PC-3 (cell line): Measurements from ENCODE around the gene TMEM62. TPM values are rescaled to one million over a fixed set of nuclear protein-coding genes. Genes with fewer than 3 reads are reported as not detected.

Experiments used
- ATAC-seq: fragments of 200-7000 bp; cut with Tn5 transposase; 2 replicates; pipeline ENCODE4 v1.9.1; 2020; ENCODE audit warnings: mild to moderate bottlenecking, moderate library complexity
- BruUV-seq: library from RNA; stranded (reverse); fragments of 400-500 nt; replicated peaks from 2 replicates; lab custom pipeline; 2021; lab: Mats Ljungman, UMichigan
- CTCF ChIA-PET: fragments of 300-600 bp; sonication (Branson Sonifier 250); formaldehyde crosslinking; loops from one replicate; lab custom pipeline; 2022; ENCODE audit warnings: antibody characterized with exemption; lab: Charles Lee
- POLR2A ChIA-PET: fragments of 300-600 bp; sonication (Branson Sonifier 250); formaldehyde crosslinking; loops from one replicate; lab custom pipeline; 2022; ENCODE audit warnings: antibody characterized with exemption; ENCODE audit not compliant: unreplicated experiment; lab: Charles Lee
- DNase-seq: peaks from one replicate; pipeline ENCODE4 v3.0.0-alpha.2; 2015
- H2AFZ ChIP-seq: fragments of 300-600 bp; sonication (generic); 2 replicates; pipeline ENCODE4 v1.6.0; 2016; ENCODE audit warnings: antibody characterized with exemption, low read length
- H3F3A ChIP-seq: fragments of 300-600 bp; sonication (generic); one replicate; pipeline ENCODE4 v1.6.0; 2017; ENCODE audit warnings: antibody characterized with exemption, low read length, control low read depth, mild to moderate bottlenecking; ENCODE audit not compliant: unreplicated experiment
- H3K27ac ChIP-seq: fragments of 300-600 bp; sonication (generic); 2 replicates; pipeline ENCODE4 v1.5.1; 2016; ENCODE audit warnings: mild to moderate bottlenecking, low read length
- H3K27me3 ChIP-seq: fragments of 300-600 bp; sonication (generic); 2 replicates; pipeline ENCODE4 v1.6.1; 2016; ENCODE audit warnings: low read length, mixed read lengths
- H3K36me3 ChIP-seq: fragments of 300-600 bp; sonication (generic); 2 replicates; pipeline ENCODE4 v1.6.1; 2016; ENCODE audit warnings: low read depth, mixed run types, low read length, mixed read lengths
- H3K4me1 ChIP-seq: fragments of 300-600 bp; sonication (generic); 2 replicates; pipeline ENCODE4 v1.5.1; 2016; ENCODE audit warnings: low read length; ENCODE audit not compliant: insufficient read depth
- H3K4me2 ChIP-seq: fragments of 300-600 bp; sonication (generic); 2 replicates; pipeline ENCODE4 v1.6.0; 2016; ENCODE audit warnings: low read length
- H3K4me3 ChIP-seq: fragments of 300-600 bp; sonication (generic); 2 replicates; pipeline ENCODE4 v1.5.1; 2016; ENCODE audit warnings: mild to moderate bottlenecking, low read length, mixed read lengths
- H3K79me2 ChIP-seq: fragments of 300-600 bp; sonication (generic); 2 replicates; pipeline ENCODE4 v1.6.1; 2017; ENCODE audit warnings: low read length, mixed read lengths
- H3K9ac ChIP-seq: fragments of 300-600 bp; sonication (generic); 2 replicates; pipeline ENCODE4 v1.6.0; 2016; ENCODE audit warnings: mild to moderate bottlenecking, low read length
- H3K9me2 ChIP-seq: fragments of 300-600 bp; sonication (generic); replicated peaks from 2 replicates; pipeline ENCODE4 v1.6.1; 2016; ENCODE audit warnings: mixed run types, low read length, mixed read lengths
- H3K9me3 ChIP-seq: fragments of 300-600 bp; sonication (generic); 2 replicates; pipeline ENCODE4 v1.6.1; 2016; ENCODE audit warnings: low read length, mixed read lengths
- H4K20me1 ChIP-seq: fragments of 300-600 bp; sonication (generic); 2 replicates; pipeline ENCODE4 v1.6.1; 2016; ENCODE audit warnings: low read length, mixed read lengths
- EZH2 ChIP-seq: fragments of 300-600 bp; sonication (generic); IDR thresholded peaks from one replicate; pipeline ENCODE4 v1.6.1; 2017; ENCODE audit warnings: antibody characterized with exemption, mild to moderate bottlenecking, low read length; ENCODE audit not compliant: unreplicated experiment
- EZH2phosphoT487 ChIP-seq: fragments of 300-600 bp; sonication (generic); IDR thresholded peaks from 2 replicates; pipeline ENCODE4 v1.6.1; 2018; ENCODE audit warnings: mild to moderate bottlenecking, antibody characterized with exemption, low read length, borderline replicate concordance
- intact Hi-C: fragments of 100-400 bp; cut with micrococcal nuclease; formaldehyde crosslinking; loops from 2 replicates; pipeline ENCODE4 v1.9.0; 2023
- total RNA-seq: library from RNA; depleted of rRNA; stranded (reverse); fragments of >200 nt; gene quantifications from 2 replicates; pipeline ENCODE4 v1.2.3, GENCODE V29; 2014
- TF ChIP-seq, protein P1 (sequence below): fragments of 300-600 bp; sonication (generic); conservative IDR thresholded peaks from 2 replicates; pipeline ENCODE4 v1.5.1; 2017; ENCODE audit warnings: antibody characterized with exemption, low read depth, mild to moderate bottlenecking, low read length

TMEM62 gene
- total RNA-seq, 1 experiment from 2014 or later, result 19.6 TPM

DNA sequence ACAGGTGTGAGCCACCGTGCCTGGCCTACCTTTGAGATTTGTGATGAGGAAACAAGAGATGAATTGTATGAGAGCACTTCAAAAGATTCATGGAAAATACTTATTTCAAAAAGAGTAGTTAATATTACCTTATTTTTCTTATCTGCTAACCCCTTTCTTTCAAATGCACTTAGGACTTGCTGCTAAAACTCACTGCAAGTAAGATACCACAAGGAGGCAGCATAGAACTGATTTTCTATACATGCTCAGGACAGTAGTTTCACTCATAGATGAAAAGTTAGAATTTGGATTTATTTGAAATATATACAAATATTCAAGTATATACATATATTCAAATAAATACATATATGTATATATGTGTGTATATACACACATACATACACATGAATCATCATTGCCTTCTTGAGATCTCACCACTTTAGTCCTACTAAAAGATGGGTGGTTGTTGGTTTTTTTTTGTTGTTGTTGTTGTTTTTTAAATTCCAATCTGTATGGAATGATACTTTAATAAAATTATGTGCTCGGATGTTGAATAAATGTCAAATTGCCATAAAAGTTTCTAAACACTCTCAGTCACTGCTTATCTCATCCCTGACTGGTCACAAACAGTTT lies 54.3 kb downstream of the TMEM62 start:
- peak; percentile 76 for DNase-seq
- peaks cover 6% of the 10 kb centered on the region; the same call in 1 of the 2 replicates for H3K79me2 ChIP-seq
- no peak overlapping the region for H3K9ac ChIP-seq
- H2AFZ ChIP-seq, result no peak overlapping the region
- intact Hi-C loops, result loop anchor here (1.0 to 10.0 kb wide), 5 partner anchors 17 to 483 kb away; partner anchors contain the start of gene UBR1
- no peak overlapping the region; the same call in 1 of the 2 replicates for H3K4me2 ChIP-seq
- H3K4me3 ChIP-seq, result no peak overlapping the region
- ATAC-seq, result no peak
- peaks cover 24% of the 10 kb centered on the region for H3K4me1 ChIP-seq
- ChIA-PET CTCF (no interaction called here), POLR2A (no interaction called here)
- no peaks in the 10 kb centered on the region for H3F3A ChIP-seq
- BruUV-seq, result no TSS peak
- no peaks in the 10 kb centered on the region for H4K20me1 ChIP-seq
- peaks cover 11% of the 10 kb centered on the region; the same call in 1 of the 2 replicates for H3K36me3 ChIP-seq
- no peaks in the 10 kb centered on the region for H3K9me3 ChIP-seq
- H3K27ac ChIP-seq, result no peak overlapping the region
- no peaks in the 10 kb centered on the region for H3K9me2 ChIP-seq
- H3K27me3 ChIP-seq, result no peaks in the 10 kb centered on the region
- TF ChIP-seq EZH2phosphoT487, result no peak
- TF ChIP-seq, protein P1, sequence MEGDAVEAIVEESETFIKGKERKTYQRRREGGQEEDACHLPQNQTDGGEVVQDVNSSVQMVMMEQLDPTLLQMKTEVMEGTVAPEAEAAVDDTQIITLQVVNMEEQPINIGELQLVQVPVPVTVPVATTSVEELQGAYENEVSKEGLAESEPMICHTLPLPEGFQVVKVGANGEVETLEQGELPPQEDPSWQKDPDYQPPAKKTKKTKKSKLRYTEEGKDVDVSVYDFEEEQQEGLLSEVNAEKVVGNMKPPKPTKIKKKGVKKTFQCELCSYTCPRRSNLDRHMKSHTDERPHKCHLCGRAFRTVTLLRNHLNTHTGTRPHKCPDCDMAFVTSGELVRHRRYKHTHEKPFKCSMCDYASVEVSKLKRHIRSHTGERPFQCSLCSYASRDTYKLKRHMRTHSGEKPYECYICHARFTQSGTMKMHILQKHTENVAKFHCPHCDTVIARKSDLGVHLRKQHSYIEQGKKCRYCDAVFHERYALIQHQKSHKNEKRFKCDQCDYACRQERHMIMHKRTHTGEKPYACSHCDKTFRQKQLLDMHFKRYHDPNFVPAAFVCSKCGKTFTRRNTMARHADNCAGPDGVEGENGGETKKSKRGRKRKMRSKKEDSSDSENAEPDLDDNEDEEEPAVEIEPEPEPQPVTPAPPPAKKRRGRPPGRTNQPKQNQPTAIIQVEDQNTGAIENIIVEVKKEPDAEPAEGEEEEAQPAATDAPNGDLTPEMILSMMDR, result peak; percentile 69

DNA sequence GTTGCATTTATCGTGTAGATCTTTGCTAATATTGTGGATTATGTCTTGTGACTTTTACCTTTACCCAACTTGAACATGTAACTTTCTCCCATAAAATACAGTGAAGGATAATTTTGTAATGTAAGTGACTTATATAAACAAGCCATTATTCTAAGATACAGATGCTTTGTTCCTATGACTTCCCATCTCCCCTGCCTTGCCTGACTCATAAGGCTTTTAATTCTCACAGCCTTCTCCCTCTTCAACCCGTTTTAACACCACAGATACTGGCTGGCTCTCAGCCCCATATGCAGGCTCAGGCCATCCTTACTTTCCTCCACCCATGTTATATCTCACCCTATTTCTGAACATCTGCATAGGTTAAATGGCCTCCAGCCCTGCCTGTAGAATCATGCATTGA lies 55.9 kb downstream of the TMEM62 start:
- no peak overlapping the region for H2AFZ ChIP-seq
- no peak overlapping the region for H3K9ac ChIP-seq
- H3F3A ChIP-seq, result no peaks in the 10 kb centered on the region
- H3K9me2 ChIP-seq, result no peaks in the 10 kb centered on the region
- ChIA-PET CTCF (no interaction called here), POLR2A (no interaction called here)
- no peaks in the 10 kb centered on the region for H3K27me3 ChIP-seq
- DNase-seq, result no peak
- no peak overlapping the region for H3K4me3 ChIP-seq
- no TSS peak for BruUV-seq
- no peak for TF ChIP-seq EZH2phosphoT487
- TF ChIP-seq, protein P1, result no peak
- no peak for TF ChIP-seq EZH2
- no peak overlapping the region for H3K4me2 ChIP-seq
- H3K36me3 ChIP-seq, result peaks cover 20% of the 10 kb centered on the region; the same call in 1 of the 2 replicates
- no peaks in the 10 kb centered on the region for H3K9me3 ChIP-seq
- no peaks in the 10 kb centered on the region for H4K20me1 ChIP-seq
- H3K4me1 ChIP-seq, result peaks cover 13% of the 10 kb centered on the region; the same call in 1 of the 2 replicates
- ATAC-seq, result no peak
- intact Hi-C loops, result loop anchor here (10.0 kb wide), 2 partner anchors 84 to 484 kb away; partner anchors contain the start of gene UBR1
- peaks cover 6% of the 10 kb centered on the region; the same call in 1 of the 2 replicates for H3K79me2 ChIP-seq
- no peak overlapping the region for H3K27ac ChIP-seq

DNA sequence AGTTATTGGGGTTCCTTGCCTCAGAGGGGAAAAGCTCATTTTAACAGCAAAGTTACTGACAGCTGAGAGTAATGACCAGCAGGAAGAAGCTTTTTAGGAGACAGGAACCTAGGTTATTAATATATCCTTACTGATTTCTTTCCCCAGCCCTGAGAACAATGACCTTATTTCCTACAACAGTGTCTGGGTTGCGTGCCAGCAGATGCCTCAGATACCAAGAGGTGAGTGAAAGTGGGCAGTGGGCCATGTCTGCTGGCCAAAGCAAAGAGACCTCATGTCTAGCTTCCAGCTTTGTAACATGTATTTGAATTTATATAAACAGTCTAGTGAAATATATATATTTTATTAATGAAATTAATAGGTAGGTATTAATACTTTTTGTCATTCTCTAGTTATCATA lies 56.8 kb downstream of the TMEM62 start:
- peaks cover 7% of the 10 kb centered on the region; the same call in 1 of the 2 replicates for H3K4me1 ChIP-seq
- H3K36me3 ChIP-seq, result peaks cover 20% of the 10 kb centered on the region; the same call in 1 of the 2 replicates
- H3K27ac ChIP-seq, result no peak overlapping the region
- H3K4me3 ChIP-seq, result no peak overlapping the region
- H3K9me2 ChIP-seq, result no peaks in the 10 kb centered on the region
- DNase-seq (no peak), ATAC-seq (no peak)
- intact Hi-C loops, result no loop called here
- no peak overlapping the region for H2AFZ ChIP-seq
- no peak for TF ChIP-seq EZH2
- no peak for TF ChIP-seq EZH2phosphoT487
- TF ChIP-seq, protein P1, result no peak
- H3K4me2 ChIP-seq, result no peak overlapping the region
- ChIA-PET POLR2A (interaction anchor here (0.6 kb wide), 1 partner anchor 83 kb away, joined by 5 read pairs; no protein-coding TSS in a partner anchor), CTCF (no interaction called here)
- H3F3A ChIP-seq, result no peaks in the 10 kb centered on the region
- BruUV-seq, result no TSS peak
- no peaks in the 10 kb centered on the region for H3K9me3 ChIP-seq
- H3K79me2 ChIP-seq, result peaks cover 6% of the 10 kb centered on the region; the same call in 1 of the 2 replicates
- no peaks in the 10 kb centered on the region for H3K27me3 ChIP-seq
- no peaks in the 10 kb centered on the region for H4K20me1 ChIP-seq
- H3K9ac ChIP-seq, result no peak overlapping the region
